SK-N-SH (cell line): Measurements from ENCODE around the gene CLEC3B.

ENCODE experiments used
- CHD2 ChIP-seq: fragments of 150-350 bp; IDR thresholded peaks from 2 replicates; pipeline ENCODE4 v1.6.1; 2018; ENCODE audit warnings: low read length; ENCODE audit not compliant: partially characterized antibody
- ELF1 ChIP-seq: IDR thresholded peaks from 2 replicates; pipeline ENCODE4 v1.4.0; 2012
- EP300 ChIP-seq, 2 experiments: IDR thresholded peaks; 2 replicates each; pipeline versions ENCODE4 v1.4.0 to v1.6.1; 2012; ENCODE audit warnings: borderline replicate concordance in 1 of 2, low read depth in 1 of 2, low read length in 1 of 2
- EZH2phosphoT487 ChIP-seq: fragments of 200-600 bp; sonication (generic); IDR thresholded peaks from 2 replicates; pipeline ENCODE4 v1.6.1; 2017; ENCODE audit warnings: low read depth, mixed run types, mild to moderate bottlenecking, antibody characterized with exemption, moderate library complexity, borderline replicate concordance
- JUND ChIP-seq: IDR thresholded peaks from 2 replicates; pipeline ENCODE4 v1.4.0; 2012
- MAX ChIP-seq: IDR thresholded peaks from 2 replicates; pipeline ENCODE4 v1.4.0; 2012; ENCODE audit warnings: low read depth
- POLR2AphosphoS5 ChIP-seq: IDR thresholded peaks from 2 replicates; pipeline ENCODE4 v1.6.1; 2012; ENCODE audit warnings: low read depth, low read length
- TEAD4 ChIP-seq: IDR thresholded peaks from 2 replicates; pipeline ENCODE4 v1.4.0; 2012; ENCODE audit warnings: mild to moderate bottlenecking, borderline replicate concordance; ENCODE audit not compliant: insufficient read depth
- YY1 ChIP-seq: IDR thresholded peaks from 2 replicates; pipeline ENCODE4 v1.4.0; 2012; ENCODE audit warnings: low read depth, mild to moderate bottlenecking
- TF ChIP-seq, protein P1 (sequence below): IDR thresholded peaks from 2 replicates; pipeline ENCODE4 v1.6.1; 2012; ENCODE audit warnings: mild to moderate bottlenecking, low read depth, low read length, moderate library complexity
- TF ChIP-seq, protein P2 (sequence below): fragments of 200-600 bp; sonication (generic); IDR thresholded peaks from 2 replicates; pipeline ENCODE4 v1.6.1; 2017; ENCODE audit warnings: antibody characterized with exemption, mild to moderate bottlenecking, moderate library complexity
- TF ChIP-seq, protein P3 (sequence below): IDR thresholded peaks from 2 replicates; pipeline ENCODE4 v1.4.0; 2012; ENCODE audit warnings: low read depth, borderline replicate concordance

DNA sequence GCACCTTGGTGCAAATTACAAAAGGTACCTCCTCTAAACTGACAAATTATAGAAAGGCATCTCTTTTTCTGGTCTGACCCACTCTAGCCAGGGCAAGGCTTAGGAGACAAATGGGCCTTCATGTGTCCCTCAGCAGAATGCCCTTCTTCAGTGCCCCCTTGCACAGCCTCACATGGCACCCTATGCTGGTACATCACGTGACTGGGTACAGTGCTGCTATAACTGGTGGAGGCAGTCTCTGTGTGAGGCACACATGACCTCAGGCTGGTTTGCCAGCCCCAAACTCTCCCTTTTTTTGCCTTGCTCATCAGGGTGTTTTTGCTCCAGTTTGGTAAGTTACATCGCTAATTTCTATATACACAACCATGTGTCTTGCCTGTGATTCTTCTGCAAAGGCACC lies 3.1 kb downstream of the CLEC3B start:
- no peak for TF ChIP-seq ELF1
- TF ChIP-seq, protein P1, sequence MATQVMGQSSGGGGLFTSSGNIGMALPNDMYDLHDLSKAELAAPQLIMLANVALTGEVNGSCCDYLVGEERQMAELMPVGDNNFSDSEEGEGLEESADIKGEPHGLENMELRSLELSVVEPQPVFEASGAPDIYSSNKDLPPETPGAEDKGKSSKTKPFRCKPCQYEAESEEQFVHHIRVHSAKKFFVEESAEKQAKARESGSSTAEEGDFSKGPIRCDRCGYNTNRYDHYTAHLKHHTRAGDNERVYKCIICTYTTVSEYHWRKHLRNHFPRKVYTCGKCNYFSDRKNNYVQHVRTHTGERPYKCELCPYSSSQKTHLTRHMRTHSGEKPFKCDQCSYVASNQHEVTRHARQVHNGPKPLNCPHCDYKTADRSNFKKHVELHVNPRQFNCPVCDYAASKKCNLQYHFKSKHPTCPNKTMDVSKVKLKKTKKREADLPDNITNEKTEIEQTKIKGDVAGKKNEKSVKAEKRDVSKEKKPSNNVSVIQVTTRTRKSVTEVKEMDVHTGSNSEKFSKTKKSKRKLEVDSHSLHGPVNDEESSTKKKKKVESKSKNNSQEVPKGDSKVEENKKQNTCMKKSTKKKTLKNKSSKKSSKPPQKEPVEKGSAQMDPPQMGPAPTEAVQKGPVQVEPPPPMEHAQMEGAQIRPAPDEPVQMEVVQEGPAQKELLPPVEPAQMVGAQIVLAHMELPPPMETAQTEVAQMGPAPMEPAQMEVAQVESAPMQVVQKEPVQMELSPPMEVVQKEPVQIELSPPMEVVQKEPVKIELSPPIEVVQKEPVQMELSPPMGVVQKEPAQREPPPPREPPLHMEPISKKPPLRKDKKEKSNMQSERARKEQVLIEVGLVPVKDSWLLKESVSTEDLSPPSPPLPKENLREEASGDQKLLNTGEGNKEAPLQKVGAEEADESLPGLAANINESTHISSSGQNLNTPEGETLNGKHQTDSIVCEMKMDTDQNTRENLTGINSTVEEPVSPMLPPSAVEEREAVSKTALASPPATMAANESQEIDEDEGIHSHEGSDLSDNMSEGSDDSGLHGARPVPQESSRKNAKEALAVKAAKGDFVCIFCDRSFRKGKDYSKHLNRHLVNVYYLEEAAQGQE: no peak
- TF ChIP-seq, protein P2, sequence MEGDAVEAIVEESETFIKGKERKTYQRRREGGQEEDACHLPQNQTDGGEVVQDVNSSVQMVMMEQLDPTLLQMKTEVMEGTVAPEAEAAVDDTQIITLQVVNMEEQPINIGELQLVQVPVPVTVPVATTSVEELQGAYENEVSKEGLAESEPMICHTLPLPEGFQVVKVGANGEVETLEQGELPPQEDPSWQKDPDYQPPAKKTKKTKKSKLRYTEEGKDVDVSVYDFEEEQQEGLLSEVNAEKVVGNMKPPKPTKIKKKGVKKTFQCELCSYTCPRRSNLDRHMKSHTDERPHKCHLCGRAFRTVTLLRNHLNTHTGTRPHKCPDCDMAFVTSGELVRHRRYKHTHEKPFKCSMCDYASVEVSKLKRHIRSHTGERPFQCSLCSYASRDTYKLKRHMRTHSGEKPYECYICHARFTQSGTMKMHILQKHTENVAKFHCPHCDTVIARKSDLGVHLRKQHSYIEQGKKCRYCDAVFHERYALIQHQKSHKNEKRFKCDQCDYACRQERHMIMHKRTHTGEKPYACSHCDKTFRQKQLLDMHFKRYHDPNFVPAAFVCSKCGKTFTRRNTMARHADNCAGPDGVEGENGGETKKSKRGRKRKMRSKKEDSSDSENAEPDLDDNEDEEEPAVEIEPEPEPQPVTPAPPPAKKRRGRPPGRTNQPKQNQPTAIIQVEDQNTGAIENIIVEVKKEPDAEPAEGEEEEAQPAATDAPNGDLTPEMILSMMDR: no peak
- TF ChIP-seq, protein P3, sequence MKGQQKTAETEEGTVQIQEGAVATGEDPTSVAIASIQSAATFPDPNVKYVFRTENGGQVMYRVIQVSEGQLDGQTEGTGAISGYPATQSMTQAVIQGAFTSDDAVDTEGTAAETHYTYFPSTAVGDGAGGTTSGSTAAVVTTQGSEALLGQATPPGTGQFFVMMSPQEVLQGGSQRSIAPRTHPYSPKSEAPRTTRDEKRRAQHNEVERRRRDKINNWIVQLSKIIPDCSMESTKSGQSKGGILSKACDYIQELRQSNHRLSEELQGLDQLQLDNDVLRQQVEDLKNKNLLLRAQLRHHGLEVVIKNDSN: no peak
- TF ChIP-seq YY1: no peak
- no peak for TF ChIP-seq EP300 (IDR thresholded peaks at IDR 0.05; ENCODE audit: borderline replicate concordance in 1 of 2, low read depth in 1 of 2, low read length in 1 of 2)
- TF ChIP-seq POLR2AphosphoS5: no peak
- TF ChIP-seq TEAD4: no peak
- no peak for TF ChIP-seq EZH2phosphoT487
- no peak for TF ChIP-seq JUND
- no peak for TF ChIP-seq CHD2
- TF ChIP-seq MAX: no peak
